Upper lobe of left lung (tissue), 4 donors: ENCODE measurements around the gene UBE2E2.

Experiments used
- CTCF ChIP-seq, 6 experiments: fragments of 450-650 bp in 4 of 6; fragments of 200-600 bp in 2 of 6; sonication (generic) in 2 of 6; IDR thresholded peaks; one replicate each; pipeline ENCODE4 v1.5.1; 2016 to 2019; ENCODE audit warnings: antibody characterized with exemption in 6 of 6
- POLR2AphosphoS5 ChIP-seq, 2 donors: sonication (generic); formaldehyde crosslinking; IDR thresholded peaks; one replicate each; pipeline ENCODE4 v1.5.1; 2017; ENCODE audit warnings: antibody characterized with exemption in 2 of 2

- TF ChIP-seq POLR2AphosphoS5 (IDR thresholded peaks at IDR 0.05) (no peak), CTCF (IDR thresholded peaks at IDR 0.05) (no peak)
These were observed 41.8 kb upstream of the UBE2E2 start for GRCh38 chr3:23161308-23161707.
